ENCODE results near the gene IFT20. TPM values are rescaled to one million over a fixed set of nuclear protein-coding genes. Genes with fewer than 3 reads are reported as not detected.

IFT20 gene
- polyA plus RNA-seq, 2 of the 4 experiments (the other 2 are of a cell fraction): 56.8 to 72.1 TPM

DNA sequence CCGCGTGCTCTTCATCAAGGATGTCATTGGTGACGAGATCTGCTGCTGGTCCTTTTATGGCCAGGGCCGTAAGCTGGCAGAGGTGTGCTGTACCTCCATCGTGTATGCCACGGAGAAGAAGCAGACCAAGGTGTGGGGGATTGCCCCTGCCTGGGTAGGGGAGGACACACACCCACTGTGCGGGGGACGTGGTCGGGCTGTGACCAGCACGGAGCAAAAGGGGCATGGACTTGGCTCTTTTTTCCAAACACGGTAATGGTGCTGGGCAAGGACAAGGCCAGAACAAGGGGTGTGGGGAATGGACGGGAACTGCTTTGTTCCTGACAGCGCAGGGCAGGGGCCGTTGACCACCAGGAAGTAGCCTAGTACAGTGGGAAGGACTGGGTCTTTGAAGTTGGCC lies 7.0 kb upstream of the IFT20 start:
- Histone ChIP-seq H3K9me3 (no peaks in the 10 kb centered on the region), H3K27ac (no peak overlapping the region), H3K4me2 (no peak overlapping the region), H3K4me3 (no peak overlapping the region), H3K4me1 (peaks cover 11% of the 10 kb centered on the region)
- ATAC-seq (no peak), DNase-seq (ENCODE audit: low read depth in 1 of 2, low spot score in 1 of 2) (no peak), FAIRE-seq (no peak)
- POLR2A ChIA-PET: no interaction called here
- TF ChIP-seq POLR2AphosphoS2 (conservative IDR thresholded peaks at IDR 0.05; ENCODE audit: low read length) (no peak), TFCP2L1 (CRISPR knock-in tag; IDR thresholded peaks at IDR 0.05) (no peak), JUNB (IDR thresholded peaks at IDR 0.05) (no peak), POLR2A (IDR thresholded peaks at IDR 0.05; ENCODE audit: low read length) (no peak), MAFK (IDR thresholded peaks at IDR 0.05; ENCODE audit: partially characterized antibody) (no peak), MYC (IDR thresholded peaks at IDR 0.05; ENCODE audit: borderline replicate concordance, low read length) (no peak), NFE2L2 (conservative IDR thresholded peaks at IDR 0.05; ENCODE audit: low read length) (no peak), ZSCAN20 (CRISPR knock-in tag; IDR thresholded peaks at IDR 0.05) (no peak), RNF2 (IDR thresholded peaks at IDR 0.05; ENCODE audit: borderline replicate concordance, low read depth) (no peak), RARB (CRISPR knock-in tag; IDR thresholded peaks at IDR 0.05) (no peak), RAD21 (conservative IDR thresholded peaks at IDR 0.05 in 1 of 2, IDR thresholded peaks at IDR 0.05 in 1 of 2) (no peak)
- TF ChIP-seq, protein P1, sequence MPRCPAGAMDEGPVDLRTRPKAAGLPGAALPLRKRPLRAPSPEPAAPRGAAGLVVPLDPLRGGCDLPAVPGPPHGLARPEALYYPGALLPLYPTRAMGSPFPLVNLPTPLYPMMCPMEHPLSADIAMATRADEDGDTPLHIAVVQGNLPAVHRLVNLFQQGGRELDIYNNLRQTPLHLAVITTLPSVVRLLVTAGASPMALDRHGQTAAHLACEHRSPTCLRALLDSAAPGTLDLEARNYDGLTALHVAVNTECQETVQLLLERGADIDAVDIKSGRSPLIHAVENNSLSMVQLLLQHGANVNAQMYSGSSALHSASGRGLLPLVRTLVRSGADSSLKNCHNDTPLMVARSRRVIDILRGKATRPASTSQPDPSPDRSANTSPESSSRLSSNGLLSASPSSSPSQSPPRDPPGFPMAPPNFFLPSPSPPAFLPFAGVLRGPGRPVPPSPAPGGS (IDR thresholded peaks at IDR 0.05): no peak
- 93% methylated on average over 14 of the region's 14 CpGs for WGBS (ENCODE audit: missing lambda C conversion rate)
- CTCF ChIA-PET: interaction anchor here (1.3 to 2.1 kb wide), 2 partner anchors 84 to 110 kb away, joined by 3 to 6 read pairs; no protein-coding TSS in a partner anchor

DNA sequence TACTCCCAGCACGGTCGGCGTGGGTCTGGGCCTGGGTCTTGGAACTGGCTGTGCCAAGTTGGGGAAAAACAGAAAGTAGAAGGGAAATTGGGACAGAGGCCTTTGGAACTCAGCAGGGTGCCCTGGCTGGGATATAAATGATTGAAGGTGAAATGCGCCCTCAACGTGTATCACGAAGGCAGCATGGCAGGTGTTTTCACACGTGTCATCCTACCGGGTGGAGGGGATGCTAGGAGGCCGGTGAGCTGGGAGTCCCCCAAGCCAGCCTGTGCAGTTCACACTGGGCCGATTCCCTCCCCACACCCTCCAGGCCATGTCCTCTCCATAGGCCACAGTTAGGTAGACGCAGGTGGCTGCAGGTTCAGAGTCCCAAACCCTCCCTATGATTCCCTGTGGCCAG lies 6.2 kb upstream of the IFT20 start:
- DNase-seq (ENCODE audit: low read depth in 1 of 2, low spot score in 1 of 2) (no peak), ATAC-seq (no peak), FAIRE-seq (no peak)
- TF ChIP-seq FOSL2 (IDR thresholded peaks at IDR 0.05): no peak
- TF ChIP-seq FOSL2 (CRISPR knock-in tag; IDR thresholded peaks at IDR 0.05): no peak
- no peak for TF ChIP-seq CBX2 (IDR thresholded peaks at IDR 0.05; ENCODE audit: borderline replicate concordance, low read depth)
- TF ChIP-seq, protein P2, sequence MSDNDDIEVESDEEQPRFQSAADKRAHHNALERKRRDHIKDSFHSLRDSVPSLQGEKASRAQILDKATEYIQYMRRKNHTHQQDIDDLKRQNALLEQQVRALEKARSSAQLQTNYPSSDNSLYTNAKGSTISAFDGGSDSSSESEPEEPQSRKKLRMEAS (IDR thresholded peaks at IDR 0.05): no peak
- no peak for TF ChIP-seq EP300 (IDR thresholded peaks at IDR 0.05)
- TF ChIP-seq EHF (CRISPR knock-in tag; IDR thresholded peaks at IDR 0.05): no peak
- no peak for TF ChIP-seq CBX8 (IDR thresholded peaks at IDR 0.05)
- TF ChIP-seq ZNF302 (CRISPR knock-in tag; IDR thresholded peaks at IDR 0.05): no peak
- no peak for TF ChIP-seq RCOR1 (IDR thresholded peaks at IDR 0.05; ENCODE audit: low read depth, low read length)
- TF ChIP-seq GATA3 (IDR thresholded peaks at IDR 0.05; ENCODE audit: borderline replicate concordance): no peak
- TF ChIP-seq JUN (IDR thresholded peaks at IDR 0.05): no peak
- TF ChIP-seq CEBPB (IDR thresholded peaks at IDR 0.05): no peak
- no peak for TF ChIP-seq NFE2L2 (conservative IDR thresholded peaks at IDR 0.05; ENCODE audit: low read length)
- TF ChIP-seq RARB (CRISPR knock-in tag; IDR thresholded peaks at IDR 0.05): no peak
- H3K4me2 ChIP-seq: no peak overlapping the region
- no peak overlapping the region for H3K27ac ChIP-seq
- ChIA-PET CTCF (interaction anchor here (2.1 kb wide), 1 partner anchor 109 kb away, joined by 6 read pairs; no protein-coding TSS in a partner anchor), POLR2A (no interaction called here)
- peaks cover 19% of the 10 kb centered on the region for H3K4me1 ChIP-seq
- H3K4me3 ChIP-seq: no peak overlapping the region
- H3K9me3 ChIP-seq: no peaks in the 10 kb centered on the region
- 93% methylated on average over 11 of the region's 11 CpGs for WGBS (ENCODE audit: missing lambda C conversion rate)

DNA sequence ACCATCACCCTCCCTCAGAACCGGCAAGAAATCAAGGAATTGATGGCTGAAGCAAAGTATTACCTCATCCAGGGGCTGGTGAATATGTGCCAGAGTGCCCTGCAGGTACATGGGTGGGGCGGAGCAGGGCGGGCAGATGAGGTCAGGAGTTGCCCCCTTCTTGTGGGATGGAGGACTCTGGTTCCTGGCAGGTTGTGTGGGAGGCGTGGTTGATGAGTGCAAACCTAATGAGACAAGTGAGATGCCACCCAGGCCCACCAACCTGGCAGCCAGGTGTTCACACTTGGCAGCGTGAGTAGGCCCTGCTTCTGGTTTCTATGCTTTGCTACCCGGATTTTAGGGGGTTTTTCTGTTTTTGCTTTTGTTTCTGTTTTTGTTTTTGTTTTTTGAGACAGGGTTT lies 5.1 kb upstream of the IFT20 start:
- FAIRE-seq (no peak), DNase-seq (ENCODE audit: low read depth in 1 of 2, low spot score in 1 of 2) (no peak), ATAC-seq (no peak)
- no peaks in the 10 kb centered on the region for H3K9me3 ChIP-seq
- no peak overlapping the region for H3K4me2 ChIP-seq
- H3K27ac ChIP-seq: no peak overlapping the region
- WGBS (ENCODE audit: missing lambda C conversion rate): 81% methylated on average over 5 of the region's 6 CpGs
- ChIA-PET CTCF (interaction anchor here (2.1 kb wide), 1 partner anchor 108 kb away, joined by 6 read pairs; no protein-coding TSS in a partner anchor), POLR2A (no interaction called here)
- no peak for TF ChIP-seq RAD21 (conservative IDR thresholded peaks at IDR 0.05 in 1 of 2, IDR thresholded peaks at IDR 0.05 in 1 of 2)
- TF ChIP-seq, protein P3, sequence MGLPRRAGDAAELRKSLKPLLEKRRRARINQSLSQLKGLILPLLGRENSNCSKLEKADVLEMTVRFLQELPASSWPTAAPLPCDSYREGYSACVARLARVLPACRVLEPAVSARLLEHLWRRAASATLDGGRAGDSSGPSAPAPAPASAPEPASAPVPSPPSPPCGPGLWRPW (IDR thresholded peaks at IDR 0.05): no peak
- TF ChIP-seq NFE2L2 (conservative IDR thresholded peaks at IDR 0.05; ENCODE audit: low read length): no peak
- TF ChIP-seq POLR2A (IDR thresholded peaks at IDR 0.05; ENCODE audit: low read length): no peak
- no peak for TF ChIP-seq MYC (IDR thresholded peaks at IDR 0.05; ENCODE audit: borderline replicate concordance, low read length)
- no peak for TF ChIP-seq JUNB (IDR thresholded peaks at IDR 0.05)
- no peak for TF ChIP-seq MAFK (IDR thresholded peaks at IDR 0.05; ENCODE audit: partially characterized antibody)
- no peak for TF ChIP-seq RFX5 (IDR thresholded peaks at IDR 0.05)
- H3K4me3 ChIP-seq: no peak overlapping the region
- H3K4me1 ChIP-seq: peaks cover 21% of the 10 kb centered on the region
